HepG2 (cell line): ENCODE results near the gene APRT. TPM values are rescaled to one million over a fixed set of nuclear protein-coding genes. Genes with fewer than 3 reads are reported as not detected.

ENCODE experiments used
- ATAC-seq: fragments of 200-7000 bp; cut with Tn5 transposase; 3 replicates; pipeline ENCODE4 v1.9.1; 2020; ENCODE audit warnings: mild to moderate bottlenecking, moderate library complexity
- BruUV-seq: library from RNA; stranded (reverse); fragments of 400-500 nt; replicated peaks from 2 replicates; lab custom pipeline; 2021; lab: Mats Ljungman, UMichigan
- CTCF ChIA-PET: fragments of 300-600 bp; formaldehyde crosslinking; extraction: SDS; loops from one replicate; lab custom pipeline; 2021; ENCODE audit warnings: low total read pairs, inconsistent platforms, low intra/inter-chr PET ratio; lab: Yijun Ruan, JAX
- POLR2A ChIA-PET: fragments of 350-600 bp; sonication (Branson Sonifier 250); formaldehyde crosslinking; loops from one replicate; lab custom pipeline; 2020; ENCODE audit warnings: antibody characterized with exemption, inconsistent platforms; lab: Yijun Ruan, JAX
- DNase-seq: peaks from one replicate; pipeline ENCODE4 v3.0.0-alpha.2; 2015; ENCODE audit warnings: low spot score
- FAIRE-seq: peaks from 3 replicates; lab custom pipeline; 2011; peaks lifted over from hg19 to GRCh38; lab: Jason Lieb, UNC
- H2AFZ ChIP-seq: one replicate; pipeline ENCODE4 v1.6.1; 2011; ENCODE audit warnings: low read length, inconsistent platforms
- H3K27ac ChIP-seq: fragments of 300-600 bp; 3 replicates; pipeline ENCODE4 v1.8.0; 2011; ENCODE audit warnings: mixed run types, mild to moderate bottlenecking, mixed read lengths, low read length, inconsistent platforms; ENCODE audit not compliant: insufficient read depth; ENCODE audit errors: extremely low read length
- H3K27me3 ChIP-seq, 2 experiments: fragments of 200-600 bp in 1 of 2; 2 replicates in 1 of 2; 3 replicates in 1 of 2; pipeline versions ENCODE4 v1.6.0 to v1.8.0; 2011; ENCODE audit warnings: low read length in 2 of 2, mild to moderate bottlenecking in 2 of 2, moderate library complexity in 2 of 2, inconsistent platforms in 1 of 2; ENCODE audit not compliant: insufficient read depth in 2 of 2, control insufficient read depth in 1 of 2
- H3K36me3 ChIP-seq, 2 experiments: fragments of 200-600 bp in 1 of 2; replicated peaks in 1 of 2; 2 replicates in 1 of 2; 3 replicates in 1 of 2; pipeline versions ENCODE4 v1.5.1 to v1.8.0; 2011; ENCODE audit warnings: low read length in 2 of 2, inconsistent platforms in 1 of 2; ENCODE audit not compliant: insufficient read depth in 2 of 2, control insufficient read depth in 1 of 2
- H3K4me1 ChIP-seq: 2 replicates; pipeline ENCODE4 v1.5.1; 2012; ENCODE audit warnings: low read length, inconsistent platforms; ENCODE audit not compliant: insufficient read depth
- H3K4me2 ChIP-seq: 2 replicates; pipeline ENCODE4 v1.6.0; 2011; ENCODE audit warnings: low read depth, low read length, inconsistent platforms
- H3K4me3 ChIP-seq, 3 experiments: fragments of 200-600 bp in 1 of 3; sonication (generic), shearing (Covaris generic) in 1 of 3; replicated peaks in 1 of 3; 2 replicates each; pipeline ENCODE4 v1.5.1; 2011 to 2016; ENCODE audit warnings: low read length in 3 of 3, inconsistent platforms in 2 of 3, low read depth in 2 of 3, mild to moderate bottlenecking in 2 of 3, control low read depth in 1 of 3, mixed read lengths in 1 of 3; ENCODE audit not compliant: insufficient read depth in 1 of 3
- H3K79me2 ChIP-seq: one replicate; pipeline ENCODE4 v1.6.1; 2011; ENCODE audit warnings: low read length, inconsistent platforms; ENCODE audit not compliant: insufficient read depth
- H3K9ac ChIP-seq: 2 replicates; pipeline ENCODE4 v1.6.0; 2011; ENCODE audit warnings: mild to moderate bottlenecking, low read depth, low read length, inconsistent platforms; ENCODE audit not compliant: insufficient read depth
- H3K9me3 ChIP-seq: 2 replicates; pipeline ENCODE4 v1.5.1; 2012; ENCODE audit warnings: mild to moderate bottlenecking, low read length
- H4K20me1 ChIP-seq: 2 replicates; pipeline ENCODE4 v1.6.0; 2011; ENCODE audit warnings: inconsistent platforms, mild to moderate bottlenecking, low read length, moderate library complexity; ENCODE audit not compliant: insufficient read depth
- BRD4 ChIP-seq: sonication (generic); formaldehyde crosslinking; IDR thresholded peaks from 2 replicates; pipeline ENCODE4 v1.4.0; 2020; ENCODE audit warnings: missing genetic modification reagents
- KMT2A ChIP-seq: sonication (generic); formaldehyde crosslinking; IDR thresholded peaks from 2 replicates; pipeline ENCODE4 v1.4.0; 2020; ENCODE audit warnings: missing genetic modification reagents
- NKX3-1 ChIP-seq: sonication (generic); formaldehyde crosslinking; IDR thresholded peaks from 2 replicates; pipeline ENCODE4 v1.5.0; 2020; ENCODE audit warnings: missing genetic modification reagents
- SOX5 ChIP-seq: IDR thresholded peaks from 2 replicates; pipeline ENCODE4 v1.6.1; 2016; ENCODE audit warnings: borderline replicate concordance
- ZFP90 ChIP-seq: sonication (generic); formaldehyde crosslinking; IDR thresholded peaks from 2 replicates; pipeline ENCODE4 v1.8.0; 2022; ENCODE audit warnings: missing genetic modification reagents, mild to moderate bottlenecking, inconsistent platforms, borderline replicate concordance
- WGBS: methylation state at CpG from one replicate; pipeline ENCODE4 v1.1.6; 2017; ENCODE audit warnings: low lambda C conversion rate; 5-methylcytosine and 5-hydroxymethylcytosine counted together
- in situ Hi-C: cut with HindIII; loops from 2 replicates; pipeline ENCODE4 v1.10.0; 2017; ENCODE audit warnings: low pct_unique_long_range_greater_than_20kb; ENCODE audit not compliant: extremely low pct_ligation_motif_present
- intact Hi-C: fragments of 100-400 bp; cut with micrococcal nuclease; formaldehyde crosslinking; loops from one replicate; pipeline ENCODE4 v1.10.0; 2022; ENCODE audit not compliant: unreplicated experiment
- polyA plus RNA-seq, 8 experiments: library from polyadenylated mRNA; depleted of rRNA in 3 of 8; stranded (reverse) in 7 of 8; unstranded in 1 of 8; fragments of >200 nt; fragmentation: Illumina TruSeq in 4 of 8; extraction: Trizol in 4 of 8; gene quantifications; 2 replicates each; pipeline versions ENCODE4 v1.2.1 to v1.2.3, GENCODE V29; 2011 to 2016; ENCODE audit warnings: low read depth in 4 of 8, missing spikeins in 1 of 8, mixed read lengths in 1 of 8; ENCODE audit not compliant: insufficient read depth in 1 of 8
- total RNA-seq, 5 experiments: library from RNA; depleted of rRNA; stranded (reverse); fragments of >200 nt; fragmentation: Illumina TruSeq; extraction: Trizol; gene quantifications; 2 replicates each; pipeline ENCODE4 v1.2.3, GENCODE V29; 2016; ENCODE audit warnings: low read depth in 1 of 5
- TF ChIP-seq, protein P1 (sequence below): sonication (generic); formaldehyde crosslinking; IDR thresholded peaks from 2 replicates; pipeline ENCODE4 v1.9.0; 2021; ENCODE audit warnings: mild to moderate bottlenecking, missing genetic modification reagents
- TF ChIP-seq, protein P2 (sequence below): sonication (generic); formaldehyde crosslinking; IDR thresholded peaks from 2 replicates; pipeline ENCODE4 v1.9.0; 2022; ENCODE audit warnings: missing genetic modification reagents, mild to moderate bottlenecking, borderline replicate concordance

The APRT gene
- total and polyA plus RNA-seq, 2 of the 13 experiments (the other 11 are each of a cell fraction or from before 2014, with no cell fraction given) = 155 to 242 TPM

DNA sequence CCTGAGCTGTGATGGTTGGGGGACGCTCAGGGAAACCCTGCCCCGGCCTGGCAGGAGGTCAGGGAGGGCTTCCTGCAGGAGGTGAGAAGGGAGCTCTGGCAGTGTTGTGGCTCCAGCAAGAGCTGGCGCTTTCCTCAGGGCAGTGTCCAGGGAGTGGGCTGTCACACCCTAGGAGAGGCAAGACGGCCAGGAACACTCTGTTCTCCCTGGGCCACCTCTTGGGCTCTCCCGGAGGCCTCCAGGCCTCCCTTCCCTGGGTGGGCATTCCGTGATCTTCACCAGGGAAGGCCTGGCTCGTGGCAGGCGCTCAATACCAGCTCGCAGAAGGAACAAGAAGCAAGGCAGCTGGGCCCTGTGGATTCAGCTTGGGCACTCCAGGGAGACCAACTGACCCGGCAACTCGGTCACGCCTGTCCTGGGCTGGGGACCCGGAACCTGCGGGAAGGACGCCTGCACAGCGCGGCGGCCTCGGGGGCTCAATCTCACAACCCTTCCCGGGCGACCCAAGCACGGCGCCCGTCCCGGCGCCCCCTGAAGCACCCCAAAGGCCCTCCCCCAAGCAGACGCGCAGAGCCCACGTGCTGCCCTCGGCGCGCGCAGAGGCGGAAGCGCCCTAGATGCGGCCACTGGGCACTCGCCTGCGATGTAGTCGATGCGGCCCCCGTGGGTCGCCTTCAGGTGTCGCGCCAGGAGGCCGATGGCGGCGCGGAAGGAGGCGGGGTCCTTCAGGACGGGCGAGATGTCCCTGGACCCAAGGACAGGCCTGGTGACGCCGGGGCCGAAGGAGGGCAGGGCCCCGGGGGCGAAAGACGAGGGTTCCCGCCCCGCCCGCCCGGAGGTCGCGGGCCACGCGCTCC, 588 bp downstream of the APRT start:
- H2AFZ ChIP-seq = no peak overlapping the region
- ChIA-PET POLR2A (interaction anchor here (0.7 to 4.9 kb wide), 16 partner anchors 8 to 407 kb away, joined by 3 to 36 read pairs (median 6); partner anchors contain the start of genes CDH15, CDT1, GALNS and PIEZO1), CTCF (interaction anchor here (0.8 to 1.0 kb wide), 2 partner anchors 27 to 28 kb away, joined by 3 read pairs; no protein-coding TSS in a partner anchor)
- intact Hi-C loops (loop anchor here (5.0 kb wide), 1 partner anchor 54 kb away; no protein-coding TSS in a partner anchor), in situ Hi-C loops (loop anchor here (5.0 kb wide), 1 partner anchor 46 kb away; the partner anchor contains the start of genes GALNS and TRAPPC2L)
- H3K4me3 ChIP-seq = peak overlapping the region; percentile 72 to 90 (median 74)
- no peaks in the 10 kb centered on the region for H3K9me3 ChIP-seq
- WGBS = 3% methylated on average over 16 of the region's 65 CpGs
- DNase-seq (peak; percentile 73), ATAC-seq (peak; percentile 51), FAIRE-seq (no peak)
- H3K4me2 ChIP-seq = peak overlapping the region; percentile 98
- peak overlapping the region; percentile 90 for H3K9ac ChIP-seq
- peaks cover 21% of the 10 kb centered on the region for H3K79me2 ChIP-seq
- peak overlapping the region; percentile 76 for H3K27ac ChIP-seq
- peaks cover 11 to 37% of the 10 kb centered on the region in 2 experiments for H3K36me3 ChIP-seq
- H3K4me1 ChIP-seq = peaks cover 33% of the 10 kb centered on the region
- no TSS peak for BruUV-seq
- H3K27me3 ChIP-seq = no peaks in the 10 kb centered on the region
- H4K20me1 ChIP-seq = peaks cover 14% of the 10 kb centered on the region; the same call in 1 of the 2 replicates
- TF ChIP-seq NKX3-1 (CRISPR knock-in tag) (peak; percentile 90), KMT2A (CRISPR knock-in tag) (peak; percentile 41), BRD4 (peak; percentile 85; the same call in 1 of the 2 replicates), ZFP90 (peak; percentile 63; the same call in 1 of the 2 replicates), SOX5 (CRISPR knock-in tag) (no peak; the same call in 1 of the 2 replicates)
- TF ChIP-seq, protein P1, sequence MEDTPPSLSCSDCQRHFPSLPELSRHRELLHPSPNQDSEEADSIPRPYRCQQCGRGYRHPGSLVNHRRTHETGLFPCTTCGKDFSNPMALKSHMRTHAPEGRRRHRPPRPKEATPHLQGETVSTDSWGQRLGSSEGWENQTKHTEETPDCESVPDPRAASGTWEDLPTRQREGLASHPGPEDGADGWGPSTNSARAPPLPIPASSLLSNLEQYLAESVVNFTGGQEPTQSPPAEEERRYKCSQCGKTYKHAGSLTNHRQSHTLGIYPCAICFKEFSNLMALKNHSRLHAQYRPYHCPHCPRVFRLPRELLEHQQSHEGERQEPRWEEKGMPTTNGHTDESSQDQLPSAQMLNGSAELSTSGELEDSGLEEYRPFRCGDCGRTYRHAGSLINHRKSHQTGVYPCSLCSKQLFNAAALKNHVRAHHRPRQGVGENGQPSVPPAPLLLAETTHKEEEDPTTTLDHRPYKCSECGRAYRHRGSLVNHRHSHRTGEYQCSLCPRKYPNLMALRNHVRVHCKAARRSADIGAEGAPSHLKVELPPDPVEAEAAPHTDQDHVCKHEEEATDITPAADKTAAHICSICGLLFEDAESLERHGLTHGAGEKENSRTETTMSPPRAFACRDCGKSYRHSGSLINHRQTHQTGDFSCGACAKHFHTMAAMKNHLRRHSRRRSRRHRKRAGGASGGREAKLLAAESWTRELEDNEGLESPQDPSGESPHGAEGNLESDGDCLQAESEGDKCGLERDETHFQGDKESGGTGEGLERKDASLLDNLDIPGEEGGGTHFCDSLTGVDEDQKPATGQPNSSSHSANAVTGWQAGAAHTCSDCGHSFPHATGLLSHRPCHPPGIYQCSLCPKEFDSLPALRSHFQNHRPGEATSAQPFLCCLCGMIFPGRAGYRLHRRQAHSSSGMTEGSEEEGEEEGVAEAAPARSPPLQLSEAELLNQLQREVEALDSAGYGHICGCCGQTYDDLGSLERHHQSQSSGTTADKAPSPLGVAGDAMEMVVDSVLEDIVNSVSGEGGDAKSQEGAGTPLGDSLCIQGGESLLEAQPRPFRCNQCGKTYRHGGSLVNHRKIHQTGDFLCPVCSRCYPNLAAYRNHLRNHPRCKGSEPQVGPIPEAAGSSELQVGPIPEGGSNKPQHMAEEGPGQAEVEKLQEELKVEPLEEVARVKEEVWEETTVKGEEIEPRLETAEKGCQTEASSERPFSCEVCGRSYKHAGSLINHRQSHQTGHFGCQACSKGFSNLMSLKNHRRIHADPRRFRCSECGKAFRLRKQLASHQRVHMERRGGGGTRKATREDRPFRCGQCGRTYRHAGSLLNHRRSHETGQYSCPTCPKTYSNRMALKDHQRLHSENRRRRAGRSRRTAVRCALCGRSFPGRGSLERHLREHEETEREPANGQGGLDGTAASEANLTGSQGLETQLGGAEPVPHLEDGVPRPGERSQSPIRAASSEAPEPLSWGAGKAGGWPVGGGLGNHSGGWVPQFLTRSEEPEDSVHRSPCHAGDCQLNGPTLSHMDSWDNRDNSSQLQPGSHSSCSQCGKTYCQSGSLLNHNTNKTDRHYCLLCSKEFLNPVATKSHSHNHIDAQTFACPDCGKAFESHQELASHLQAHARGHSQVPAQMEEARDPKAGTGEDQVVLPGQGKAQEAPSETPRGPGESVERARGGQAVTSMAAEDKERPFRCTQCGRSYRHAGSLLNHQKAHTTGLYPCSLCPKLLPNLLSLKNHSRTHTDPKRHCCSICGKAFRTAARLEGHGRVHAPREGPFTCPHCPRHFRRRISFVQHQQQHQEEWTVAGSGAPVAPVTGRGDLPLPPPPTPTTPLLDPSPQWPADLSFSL = no peak
- TF ChIP-seq, protein P2, sequence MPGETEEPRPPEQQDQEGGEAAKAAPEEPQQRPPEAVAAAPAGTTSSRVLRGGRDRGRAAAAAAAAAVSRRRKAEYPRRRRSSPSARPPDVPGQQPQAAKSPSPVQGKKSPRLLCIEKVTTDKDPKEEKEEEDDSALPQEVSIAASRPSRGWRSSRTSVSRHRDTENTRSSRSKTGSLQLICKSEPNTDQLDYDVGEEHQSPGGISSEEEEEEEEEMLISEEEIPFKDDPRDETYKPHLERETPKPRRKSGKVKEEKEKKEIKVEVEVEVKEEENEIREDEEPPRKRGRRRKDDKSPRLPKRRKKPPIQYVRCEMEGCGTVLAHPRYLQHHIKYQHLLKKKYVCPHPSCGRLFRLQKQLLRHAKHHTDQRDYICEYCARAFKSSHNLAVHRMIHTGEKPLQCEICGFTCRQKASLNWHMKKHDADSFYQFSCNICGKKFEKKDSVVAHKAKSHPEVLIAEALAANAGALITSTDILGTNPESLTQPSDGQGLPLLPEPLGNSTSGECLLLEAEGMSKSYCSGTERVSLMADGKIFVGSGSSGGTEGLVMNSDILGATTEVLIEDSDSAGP = no peak
